NCI-H524 (cell line): Measurements from ENCODE around the gene INO80.
"Not testable (repeated sequence)": the region's sequence is repeated elsewhere in the genome, so short reads cannot be mapped to it uniquely, and the experiment has no call there.

Experiments used
- DNase-seq, 2 experiments: peaks; one replicate each; lab custom pipeline; 2025; lab: John Stamatoyannopoulos, UW

Gene INO80

DNA sequence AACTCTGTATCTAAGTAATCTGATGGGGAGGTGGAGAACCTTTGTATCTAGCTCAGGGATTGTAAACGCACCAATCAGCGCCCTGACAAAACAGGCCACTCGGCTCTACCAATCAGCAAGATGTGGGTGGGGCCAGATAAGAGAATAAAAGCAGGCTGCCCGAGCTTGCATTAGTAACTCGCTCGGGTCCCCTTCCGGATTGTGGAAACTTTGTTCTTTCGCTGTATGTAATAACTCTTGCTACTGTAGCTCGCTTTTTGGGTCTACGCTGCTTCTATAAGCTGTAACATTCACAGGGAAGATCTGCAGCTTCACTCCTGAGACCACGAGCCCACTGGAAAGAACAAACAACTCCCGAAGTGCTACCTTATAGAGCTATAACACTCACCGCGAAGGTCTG is 153.8 kb downstream of the INO80 start:
- DNase-seq, result not testable (repeated sequence)

DNA sequence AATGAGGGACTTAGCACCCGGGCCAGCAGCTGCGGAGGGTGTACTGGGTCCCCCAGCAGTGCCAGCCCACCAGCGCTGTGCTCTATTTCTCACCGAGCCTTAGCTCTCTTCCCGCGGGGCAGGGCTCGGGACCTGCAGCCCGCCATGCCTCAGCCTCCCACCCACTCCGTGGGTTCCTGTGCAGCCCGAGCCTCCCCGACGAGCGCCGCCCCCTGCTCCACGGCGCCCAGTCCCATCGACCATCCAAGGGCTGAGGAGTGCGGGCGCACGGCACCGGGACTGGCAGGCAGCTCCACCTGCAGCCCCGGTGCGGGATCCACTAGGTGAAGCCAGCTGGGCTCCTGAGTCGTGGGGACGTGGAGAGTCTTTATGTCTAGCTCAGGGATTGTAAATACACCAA is 154.3 kb downstream of the INO80 start:
- not testable (repeated sequence) for DNase-seq

DNA sequence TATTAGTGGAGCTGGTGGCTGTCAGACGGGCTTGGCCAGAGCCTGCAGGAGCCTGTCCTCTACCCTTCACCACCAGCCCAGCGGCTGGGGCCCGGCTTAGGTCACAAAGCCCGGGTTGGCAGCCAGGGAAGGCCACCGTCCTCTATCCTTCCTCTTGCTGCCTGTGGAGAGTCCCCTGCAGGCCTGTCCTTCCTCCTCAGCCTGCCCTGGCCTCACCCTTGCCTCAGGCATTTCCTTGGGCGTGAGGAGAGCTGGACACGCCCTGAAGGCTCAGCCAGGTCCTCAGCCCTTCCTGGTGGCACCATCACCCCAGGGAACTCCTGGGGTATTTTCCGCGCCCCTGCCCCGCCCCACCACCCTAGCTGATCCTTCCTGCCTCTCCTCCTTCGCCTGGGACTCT is 155.2 kb downstream of the INO80 start:
- no peak for DNase-seq

DNA sequence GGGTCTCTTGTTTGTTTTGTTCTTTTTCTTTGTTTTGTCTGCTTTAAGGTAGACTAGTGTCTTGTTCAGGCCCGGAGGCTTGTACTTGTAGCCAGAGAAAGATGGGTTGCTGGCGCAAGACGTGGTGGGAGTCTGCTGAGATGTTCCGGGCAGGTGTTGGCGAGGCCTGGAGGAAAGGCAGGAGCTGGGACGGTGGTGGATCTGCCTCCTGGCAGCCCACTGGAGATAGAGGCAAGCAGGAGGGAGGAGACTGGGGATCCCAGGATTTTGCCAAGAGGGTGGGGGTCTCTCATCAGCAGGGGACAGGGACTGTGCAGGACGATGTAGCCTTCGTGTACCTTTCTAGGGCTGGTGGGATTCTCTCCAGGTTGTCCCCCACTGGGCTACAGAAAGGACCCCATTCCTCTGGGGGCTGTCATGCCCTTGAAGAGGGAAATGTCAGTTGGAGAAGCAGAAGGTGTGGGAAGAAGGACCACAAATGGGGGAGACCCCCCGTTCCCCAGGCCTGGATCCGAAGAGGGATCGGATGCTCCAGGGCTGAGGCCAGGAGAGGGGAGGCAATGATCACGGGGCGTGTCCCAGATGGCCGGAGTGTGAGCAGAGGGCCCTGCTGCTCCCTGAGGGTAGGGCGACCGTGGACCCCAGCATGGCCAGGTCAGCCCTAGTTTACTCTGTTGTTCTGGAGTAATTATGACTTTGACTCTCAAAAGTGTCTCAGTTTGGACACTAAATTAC is 155.8 kb downstream of the INO80 start:
- no peak for DNase-seq

DNA sequence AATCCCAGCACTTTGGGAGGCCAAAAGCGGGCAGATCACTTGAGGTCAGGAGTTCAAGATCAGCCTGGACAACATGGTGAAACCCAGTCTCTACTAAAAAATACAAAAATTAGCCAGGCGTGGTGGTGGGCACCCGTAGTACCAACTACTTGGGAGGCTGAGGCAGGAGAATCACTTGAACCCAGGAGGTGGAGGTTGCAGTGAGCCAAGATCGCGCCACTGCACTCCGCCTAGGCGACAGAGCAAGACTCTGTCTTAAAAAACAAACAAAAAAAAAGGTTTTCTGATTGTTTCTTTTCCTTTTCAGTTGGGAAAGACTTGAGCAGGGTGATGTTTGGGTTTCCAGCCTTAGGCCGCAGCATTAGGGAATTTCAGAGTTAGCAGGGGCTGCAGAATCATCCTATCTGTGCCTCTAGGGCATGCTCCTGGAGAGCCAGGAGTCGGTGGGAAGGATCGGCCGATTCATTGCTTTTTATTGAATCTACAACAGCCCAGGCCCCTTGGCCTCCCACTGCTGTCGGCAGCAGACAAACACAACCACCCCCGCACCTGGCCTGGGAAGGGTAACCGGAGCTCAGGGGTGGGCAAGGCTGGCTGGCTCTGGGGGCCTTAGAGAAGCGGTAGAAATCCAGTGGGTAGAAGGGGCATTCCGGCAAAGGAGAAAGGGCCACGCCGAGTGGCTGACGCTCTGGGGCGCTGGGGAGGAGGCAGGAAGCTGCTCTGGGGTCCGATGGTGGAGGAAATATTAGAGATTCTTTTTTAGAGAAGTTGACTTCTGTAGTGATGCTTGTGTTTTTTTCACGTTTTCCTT is 156.5 kb downstream of the INO80 start:
- no peak for DNase-seq

DNA sequence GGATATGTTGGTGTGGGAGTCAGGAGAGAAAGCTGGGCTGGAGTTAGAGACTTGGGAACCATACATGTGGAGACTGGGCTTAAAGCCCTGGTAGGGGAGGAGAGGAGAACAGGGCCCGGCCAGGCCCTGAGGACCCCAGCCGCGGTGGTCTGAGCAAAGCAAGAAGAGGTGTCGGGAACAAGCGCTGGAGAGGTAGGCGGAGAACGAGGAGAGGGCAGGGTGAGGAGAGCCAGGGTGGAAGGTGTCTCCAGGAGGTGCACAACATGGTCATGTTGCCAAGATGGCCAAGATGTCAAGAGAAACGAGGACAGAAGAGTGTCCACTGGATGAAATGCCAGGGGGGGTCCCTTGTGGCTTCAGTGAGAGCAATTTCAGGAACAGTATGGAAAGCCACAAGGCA is 157.4 kb downstream of the INO80 start:
- DNase-seq, result no peak

DNA sequence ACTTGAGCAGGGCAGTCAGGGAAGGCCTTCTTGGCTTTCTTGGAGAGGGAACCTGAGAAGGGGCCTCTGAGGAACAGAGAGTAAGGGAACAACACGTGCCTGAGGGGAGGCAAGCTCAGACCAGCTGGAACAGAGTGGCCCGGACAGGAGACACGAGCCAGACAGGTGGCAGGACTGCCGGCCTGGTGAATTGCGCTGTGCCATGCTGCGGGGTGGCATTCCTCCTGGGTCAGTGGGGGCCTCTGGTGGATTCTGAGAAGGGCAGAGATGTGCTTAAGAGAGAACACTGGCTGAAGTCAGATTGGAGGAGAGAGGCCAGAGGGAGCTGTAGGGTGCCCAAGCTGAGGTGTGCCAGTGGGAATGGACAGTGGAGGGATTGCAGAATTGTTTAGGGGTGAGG is 157.9 kb downstream of the INO80 start:
- no peak for DNase-seq

DNA sequence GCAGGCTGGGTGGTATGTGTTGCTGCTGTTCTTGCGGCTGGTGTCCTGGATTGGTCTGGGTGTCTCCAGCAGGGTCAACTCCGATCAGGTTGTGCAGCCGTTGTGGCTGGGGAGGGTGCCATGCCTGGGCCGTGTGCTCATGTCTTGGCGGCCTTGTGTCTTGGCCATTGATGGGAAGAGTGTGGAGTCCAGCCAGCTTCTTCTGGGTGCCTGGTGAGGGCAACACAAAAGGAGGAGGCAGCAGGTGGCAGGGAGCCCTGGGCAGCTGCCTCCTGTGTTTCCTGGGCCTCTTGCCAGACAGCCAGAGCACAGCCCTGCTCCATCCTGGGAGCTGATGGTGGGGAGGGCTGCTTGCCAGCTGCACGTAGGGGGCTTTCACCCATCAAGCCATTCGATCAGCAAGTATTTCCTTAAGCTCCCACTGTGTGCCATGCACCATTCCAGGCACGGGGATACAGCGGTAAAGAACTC is 158.5 kb downstream of the INO80 start:
- peak; percentile 42 to 79 for DNase-seq

DNA sequence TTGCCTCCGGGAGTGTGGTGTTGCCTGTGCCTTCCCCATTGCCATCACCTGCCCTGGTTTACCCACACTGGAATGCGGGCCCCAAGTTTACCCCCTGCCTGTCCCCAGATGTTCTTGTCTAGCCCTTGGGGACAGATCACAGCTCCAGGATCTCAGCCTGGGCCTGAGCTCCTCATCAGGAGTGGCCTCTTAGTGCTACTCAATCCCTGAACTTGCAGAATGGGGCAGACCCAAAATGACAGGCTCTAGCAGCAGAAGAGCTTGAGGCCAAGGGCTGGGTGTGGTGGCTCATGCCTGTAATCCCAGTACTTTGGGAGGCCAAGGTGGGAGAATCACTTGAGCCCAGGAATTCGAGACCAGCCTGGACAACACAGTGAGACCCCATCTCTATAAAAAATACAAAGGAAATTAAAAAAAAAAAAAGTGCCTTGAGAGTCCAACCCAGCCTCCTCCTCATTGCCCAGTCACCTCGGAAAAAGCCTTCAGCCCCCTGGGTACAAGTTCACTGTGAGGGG is 159.0 kb downstream of the INO80 start:
- DNase-seq, result no peak

DNA sequence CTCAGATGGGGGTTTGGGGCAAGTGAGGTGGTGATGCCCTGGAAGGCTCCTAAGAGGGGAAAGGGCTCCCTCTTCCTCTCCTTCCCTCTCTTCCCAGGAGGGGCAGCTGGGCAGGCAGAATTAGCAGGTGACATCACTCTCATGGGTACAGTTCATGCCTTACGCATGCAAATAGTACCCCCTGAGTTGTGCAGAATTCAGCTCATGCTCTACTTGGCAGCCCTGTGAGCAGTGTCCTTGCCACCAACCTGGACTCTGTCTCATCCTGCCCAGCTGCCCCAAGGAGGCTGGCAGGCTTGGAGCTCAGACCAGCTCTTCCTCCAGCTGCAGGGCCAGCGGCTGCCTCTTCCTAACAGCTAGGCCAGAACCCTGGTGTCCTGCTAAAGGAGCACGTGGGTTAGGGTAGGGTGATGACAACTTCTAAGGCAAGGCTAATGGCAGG is 159.5 kb downstream of the INO80 start:
- DNase-seq, result no peak

DNA sequence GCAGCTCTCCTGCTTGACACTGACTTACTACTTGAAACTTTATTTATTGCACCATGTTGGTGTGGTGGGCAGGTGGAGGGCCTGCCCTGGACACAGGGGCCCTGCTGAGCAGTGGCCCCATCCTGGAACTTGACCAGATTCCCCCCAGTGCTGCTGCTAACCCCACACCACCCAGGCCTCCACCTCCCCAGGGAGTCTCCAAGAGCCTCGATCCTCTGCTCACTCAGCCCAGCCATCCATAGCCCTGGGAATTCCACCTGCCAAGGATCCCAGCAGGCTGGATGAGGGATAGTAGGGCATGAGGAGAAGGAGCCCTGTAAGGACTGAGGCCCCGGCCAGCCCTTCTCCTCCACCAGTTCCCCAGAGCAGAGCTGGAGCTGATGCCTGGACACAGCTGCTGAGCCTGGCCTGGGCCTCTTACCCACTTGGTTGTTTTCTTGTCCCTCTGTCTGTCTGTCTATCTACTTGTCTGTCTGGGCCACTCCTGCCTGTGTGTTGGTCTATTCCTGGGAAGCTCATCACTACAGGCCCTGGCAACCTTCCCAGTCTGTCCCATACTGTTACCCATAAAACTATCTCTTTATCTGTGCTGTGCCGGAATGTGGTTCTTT is 160.0 kb downstream of the INO80 start:
- no peak for DNase-seq

DNA sequence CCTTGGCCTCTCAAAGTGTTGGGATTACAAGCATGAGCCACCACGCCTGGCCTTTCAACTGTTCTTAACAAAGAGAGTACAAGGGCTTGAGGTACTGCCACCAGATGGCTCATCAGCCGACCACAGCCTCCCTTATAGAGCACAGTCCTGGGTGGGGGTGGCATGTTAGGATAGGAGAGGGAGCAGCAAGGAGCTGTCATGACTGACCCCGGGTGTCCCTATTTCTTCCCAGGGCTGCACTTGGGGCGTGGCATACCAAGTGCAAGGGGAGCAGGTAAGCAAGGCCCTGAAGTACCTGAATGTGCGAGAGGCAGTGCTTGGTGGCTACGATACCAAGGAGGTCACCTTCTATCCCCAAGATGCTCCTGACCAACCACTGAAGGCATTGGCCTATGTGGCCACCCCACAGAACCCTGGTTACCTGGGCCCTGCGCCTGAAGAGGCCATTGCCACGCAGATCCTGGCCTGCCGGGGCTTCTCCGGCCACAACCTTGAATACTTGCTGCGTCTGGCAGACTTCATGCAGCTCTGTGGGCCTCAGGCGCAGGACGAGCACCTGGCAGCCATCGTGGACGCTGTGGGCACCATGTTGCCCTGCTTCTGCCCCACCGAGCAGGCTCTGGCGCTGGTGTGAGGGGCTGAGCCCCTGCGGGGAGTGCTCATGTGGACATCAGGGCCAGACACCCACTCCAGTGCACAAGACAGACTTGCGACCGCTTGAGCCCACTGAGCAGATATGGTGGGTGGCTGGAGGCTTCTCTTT is 160.8 kb downstream of the INO80 start:
- DNase-seq, result no peak

DNA sequence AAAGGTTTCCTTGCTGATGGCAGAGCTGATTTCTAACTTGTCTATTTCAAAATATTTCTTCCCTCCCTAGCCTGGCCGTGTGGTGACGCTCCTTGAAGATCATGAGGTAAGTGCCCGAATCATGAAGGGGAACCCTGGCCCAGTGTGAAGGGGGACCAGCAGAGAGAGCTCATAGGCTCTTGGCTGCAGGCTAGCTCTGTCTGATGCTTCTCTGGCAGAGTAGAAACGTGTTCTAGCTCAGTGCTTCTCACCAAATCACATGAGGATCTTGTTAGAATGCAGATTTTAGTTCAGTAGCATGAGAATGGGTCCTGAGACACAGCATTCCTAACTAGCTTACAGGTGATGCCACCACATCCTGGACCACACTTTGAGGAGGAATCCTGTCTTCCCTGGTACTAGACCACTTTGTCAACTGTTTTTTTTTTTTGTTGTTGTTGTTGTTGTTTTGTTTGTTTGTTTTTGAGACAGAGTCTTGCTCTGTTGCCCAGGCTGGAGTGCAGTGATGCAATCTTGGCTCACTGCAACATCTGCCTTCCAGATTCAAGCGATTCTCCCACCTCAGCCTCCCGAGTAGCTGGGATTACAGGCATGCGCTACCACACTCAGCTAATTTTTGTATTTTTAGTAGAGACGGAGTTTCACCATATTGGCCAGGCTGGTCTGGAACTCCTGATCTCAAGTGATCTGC is 161.8 kb downstream of the INO80 start:
- not testable (repeated sequence) for DNase-seq

DNA sequence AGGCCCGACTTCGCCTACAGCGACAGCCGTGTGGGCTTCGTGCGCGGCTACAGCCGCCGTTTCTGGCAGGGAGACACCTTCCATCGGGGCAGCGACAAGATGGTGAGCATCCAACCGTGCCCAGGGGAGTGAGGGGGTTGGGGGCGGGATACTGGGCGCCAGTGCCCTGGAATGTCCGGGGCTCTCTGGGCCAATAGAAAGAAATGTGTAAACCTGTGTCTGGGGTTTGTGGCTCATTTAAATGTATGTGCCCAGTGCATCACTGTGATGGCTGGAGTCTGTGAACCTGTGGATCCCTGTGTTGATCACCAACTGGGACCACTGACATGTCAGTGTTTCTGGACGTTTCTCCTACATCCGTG is 162.4 kb downstream of the INO80 start:
- DNase-seq, result no peak

DNA sequence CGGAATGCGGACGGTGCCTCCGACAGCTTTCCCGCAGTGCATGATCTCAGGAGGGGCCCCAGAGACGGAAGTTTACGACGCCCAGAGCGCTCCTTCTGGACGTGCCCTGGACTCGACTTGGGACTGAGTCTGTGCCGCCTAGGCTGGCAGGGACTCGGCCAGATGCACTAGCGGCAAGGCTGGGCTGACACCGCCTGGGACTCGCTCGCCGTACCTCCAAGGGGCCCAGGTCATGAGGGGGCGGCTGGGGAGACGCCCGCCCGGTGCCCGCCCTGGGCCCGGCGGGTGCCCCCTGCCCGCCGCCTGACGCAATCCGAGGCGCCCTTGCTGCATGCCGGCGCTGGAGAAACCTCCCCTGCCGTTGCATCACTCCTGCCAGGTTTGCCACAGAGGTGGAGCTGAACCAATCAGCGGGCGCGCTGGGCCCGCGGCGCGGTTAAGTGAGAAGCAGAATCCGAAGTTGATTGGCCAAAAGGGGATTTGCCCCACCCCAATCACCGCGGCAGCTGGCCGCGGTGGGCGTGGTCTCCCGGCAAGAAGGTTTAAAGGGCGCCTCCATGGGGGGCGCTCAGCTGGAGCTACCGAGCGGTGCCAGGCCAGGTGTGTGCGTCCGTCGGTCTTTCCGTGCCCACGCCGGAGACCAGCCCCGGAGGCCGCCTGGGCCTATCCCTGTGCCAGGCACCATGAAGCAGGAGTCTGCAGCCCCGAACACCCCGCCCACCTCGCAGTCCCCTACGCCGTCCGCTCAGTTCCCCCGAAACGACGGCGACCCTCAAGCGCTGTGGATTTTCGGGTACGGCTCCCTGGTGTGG is 163.0 kb downstream of the INO80 start, which contains the start of gene CHAC1:
Gene CHAC1, plus strand, starts transcription at position 571 of the 812 bp plus-strand sequence. Its CDS starts 113 bp downstream, at position 684.
- DNase-seq, result peak; percentile 96 to 98

DNA sequence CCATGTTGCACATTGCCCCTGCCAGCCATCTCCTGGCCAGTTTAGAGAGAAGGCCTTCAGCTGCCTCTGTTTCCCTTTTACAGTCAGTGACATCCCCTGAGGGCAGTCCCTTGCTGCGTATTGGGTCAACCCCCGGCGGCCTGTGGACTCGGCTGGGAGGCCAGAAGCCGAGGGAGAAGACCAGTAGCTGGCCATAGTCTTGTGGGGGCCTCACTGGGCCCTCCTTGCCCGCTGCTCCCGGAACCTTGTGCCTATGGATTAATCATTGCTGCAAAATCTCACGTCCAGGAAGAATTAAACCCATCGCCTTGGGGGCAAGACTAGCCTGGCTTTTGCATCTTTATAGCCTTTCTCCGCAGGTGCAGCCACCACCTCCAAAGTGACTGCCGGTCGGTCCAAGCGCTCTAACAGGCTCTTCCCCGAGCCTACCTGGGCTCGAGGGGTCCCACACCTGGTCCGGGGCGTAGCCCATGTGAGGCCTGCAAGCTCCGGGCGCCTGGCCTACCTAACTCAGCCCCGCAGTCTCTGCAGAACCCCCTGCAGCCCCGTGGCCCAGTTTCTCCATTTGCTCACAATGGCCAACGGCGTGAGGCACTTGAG is 163.7 kb downstream of the INO80 start:
- no peak for DNase-seq

DNA sequence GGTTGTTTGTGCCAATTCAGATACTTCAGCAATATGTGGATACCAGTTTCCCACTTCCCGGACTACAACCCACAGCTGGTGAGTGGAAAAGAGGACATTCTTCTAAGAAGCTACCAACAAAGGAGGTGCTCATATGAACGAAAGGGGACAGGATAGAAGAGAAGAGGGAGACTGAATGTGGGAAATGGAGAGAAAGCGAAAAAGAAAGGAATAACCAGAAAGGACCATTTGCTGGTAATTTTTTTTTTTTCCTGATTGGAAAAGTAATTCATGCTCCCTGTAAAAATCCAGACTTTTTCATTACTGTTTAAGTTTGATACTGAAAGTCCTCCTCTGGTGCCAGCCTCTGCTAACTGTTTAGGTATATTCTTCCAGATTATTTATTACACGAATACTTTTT is 164.3 kb downstream of the INO80 start:
- DNase-seq, result no peak

DNA sequence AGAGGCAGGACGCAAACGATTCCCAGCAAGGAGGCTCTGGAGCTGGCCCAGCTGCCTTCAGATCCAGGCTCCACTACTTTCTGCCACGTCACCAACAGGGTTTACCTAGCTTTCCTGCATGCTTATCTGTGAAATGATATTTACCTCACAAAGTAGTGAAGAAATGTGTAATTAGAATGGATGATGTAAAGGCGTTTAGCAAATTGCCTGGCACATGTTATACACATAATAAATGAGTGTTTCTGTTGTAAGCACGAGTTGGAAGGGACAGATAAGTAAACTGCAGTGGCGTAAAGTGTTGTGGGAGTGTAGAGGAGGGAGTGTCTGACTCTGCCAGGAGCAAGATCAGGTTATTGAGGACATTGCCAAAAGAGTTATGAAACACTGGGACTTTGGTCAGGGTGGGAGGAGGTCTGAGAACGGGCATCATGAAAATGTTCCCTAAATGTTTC is 166.3 kb downstream of the INO80 start:
- no peak for DNase-seq

DNA sequence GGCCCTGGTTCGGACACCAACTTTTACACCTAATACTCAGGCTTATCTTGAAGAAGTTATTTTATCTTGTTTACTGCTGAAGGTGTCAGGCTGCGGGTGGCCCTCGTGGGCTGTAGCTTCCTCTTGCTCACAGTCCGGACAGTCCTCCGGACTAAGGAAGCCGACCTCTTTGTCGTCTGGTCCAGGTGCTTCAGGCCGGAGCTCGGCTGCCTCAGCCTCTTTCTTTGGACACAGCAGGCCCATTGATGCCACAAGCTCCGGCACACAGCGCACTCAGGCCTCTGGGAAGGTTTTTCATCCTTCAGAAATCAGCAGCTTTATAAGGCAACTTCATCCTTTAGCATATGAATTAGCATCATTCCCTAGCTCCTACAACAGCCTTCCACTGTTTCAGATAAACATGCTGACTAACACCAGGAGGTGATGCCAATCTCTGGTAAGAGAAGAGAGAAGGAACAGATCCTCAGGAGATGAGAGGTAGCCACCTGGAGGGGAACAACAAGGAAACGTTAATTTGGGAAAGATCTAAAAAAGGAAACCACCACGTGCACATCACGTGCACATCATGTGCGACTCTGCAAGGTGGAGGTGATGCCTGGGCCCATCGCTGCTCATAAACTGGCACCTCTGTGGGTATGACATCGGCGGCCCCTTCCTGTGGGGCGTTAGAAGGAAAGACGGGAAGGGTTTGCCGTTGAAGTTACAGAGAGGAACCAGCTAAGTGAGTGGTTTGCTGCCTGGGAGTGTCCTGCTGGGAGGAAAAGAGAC is 167.2 kb downstream of the INO80 start:
- DNase-seq, result no peak
